SK-N-SH treated with all-trans-retinoic acid at 6 μM for 48 hours (cell line): ENCODE data around the gene MAP3K3.

ENCODE experiments used
- ARNTL ChIP-seq: fragments of 450-650 bp; formaldehyde crosslinking; IDR thresholded peaks from 2 replicates; pipeline ENCODE4 v1.5.0; 2020; ENCODE audit warnings: low read depth, mild to moderate bottlenecking, moderate library complexity, borderline replicate concordance
- BACH2 ChIP-seq: fragments of 250-450 bp; sonication (Bioruptor Pico); IDR thresholded peaks from 2 replicates; pipeline ENCODE4 v1.9.0; 2021; ENCODE audit warnings: mild to moderate bottlenecking, borderline replicate concordance
- CREB5 ChIP-seq: fragments of 250-450 bp; sonication (Bioruptor Pico); IDR thresholded peaks from 2 replicates; pipeline ENCODE4 v1.5.1; 2020; ENCODE audit warnings: low read depth, mild to moderate bottlenecking, moderate library complexity
- CSDC2 ChIP-seq: fragments of 250-450 bp; sonication (Bioruptor Pico); IDR thresholded peaks from 2 replicates; pipeline ENCODE4 v1.5.0; 2020; ENCODE audit warnings: mild to moderate bottlenecking, moderate library complexity
- ISL1 ChIP-seq: fragments of 250-450 bp; sonication (Bioruptor Pico); IDR thresholded peaks from 2 replicates; pipeline ENCODE4 v2.1.2; 2022; ENCODE audit warnings: mild to moderate bottlenecking, moderate library complexity
- OSR1 ChIP-seq: fragments of 250-450 bp; sonication (Bioruptor Pico); IDR thresholded peaks from 2 replicates; pipeline ENCODE4 v1.8.0; 2022; ENCODE audit warnings: moderate library complexity, mild to moderate bottlenecking, inconsistent platforms
- PPARA ChIP-seq: fragments of 250-450 bp; sonication (Bioruptor Pico); IDR thresholded peaks from 2 replicates; pipeline ENCODE4 v1.5.0; 2020; ENCODE audit warnings: mild to moderate bottlenecking, borderline replicate concordance
- RARB ChIP-seq: fragments of 250-450 bp; sonication (Bioruptor Pico); IDR thresholded peaks from 2 replicates; pipeline ENCODE4 v1.8.0; 2021; ENCODE audit warnings: mild to moderate bottlenecking, moderate library complexity
- TOX ChIP-seq: fragments of 250-450 bp; sonication (Bioruptor Pico); IDR thresholded peaks from 2 replicates; pipeline ENCODE4 v1.8.0; 2021; ENCODE audit warnings: mild to moderate bottlenecking, moderate library complexity, borderline replicate concordance
- ZC3H10 ChIP-seq: fragments of 250-450 bp; sonication (Bioruptor Pico); IDR thresholded peaks from 2 replicates; pipeline ENCODE4 v1.5.1; 2021; ENCODE audit warnings: mild to moderate bottlenecking, moderate library complexity
- ZFP3 ChIP-seq: fragments of 250-450 bp; sonication (Bioruptor Pico); IDR thresholded peaks from 2 replicates; pipeline ENCODE4 v1.5.0; 2020; ENCODE audit warnings: mild to moderate bottlenecking, moderate library complexity
- ZNF565 ChIP-seq: fragments of 450-650 bp; formaldehyde crosslinking; conservative IDR thresholded peaks from 2 replicates; pipeline ENCODE4 v1.5.0; 2020; ENCODE audit warnings: low read depth, mild to moderate bottlenecking, moderate library complexity
- ZNF70 ChIP-seq: fragments of 450-650 bp; formaldehyde crosslinking; IDR thresholded peaks from 2 replicates; pipeline ENCODE4 v1.5.0; 2020; ENCODE audit warnings: mild to moderate bottlenecking, moderate library complexity
- TF ChIP-seq, protein P1 (sequence below): fragments of 250-450 bp; sonication (Bioruptor Pico); IDR thresholded peaks from 2 replicates; pipeline ENCODE4 v1.8.0; 2020; ENCODE audit warnings: mild to moderate bottlenecking, moderate library complexity, borderline replicate concordance

DNA sequence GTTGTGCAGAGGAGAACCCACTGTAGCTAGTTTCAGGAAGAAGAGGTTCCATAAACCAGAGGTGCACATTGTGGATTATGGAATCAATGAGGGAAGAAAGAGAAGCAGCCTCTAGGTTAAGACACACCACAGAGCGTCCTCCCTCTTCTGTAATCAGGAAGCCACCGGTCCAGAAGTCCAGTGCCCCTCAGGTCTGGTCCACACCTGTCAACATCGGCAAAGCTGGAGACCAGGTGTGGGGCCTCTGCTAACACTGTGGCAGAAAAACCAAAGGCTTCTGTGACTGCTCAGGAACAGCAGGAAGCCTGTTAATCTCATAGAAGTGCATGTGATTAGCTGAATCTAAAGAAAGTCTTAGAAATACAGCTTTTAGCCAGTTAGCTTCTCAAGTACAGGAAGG lies 54.4 kb downstream of the MAP3K3 start:
- TF ChIP-seq ARNTL (CRISPR knock-in tag) (no peak), ISL1 (no peak), RARB (no peak), BACH2 (no peak), ZNF565 (CRISPR knock-in tag) (no peak), ZC3H10 (CRISPR knock-in tag) (no peak), ZNF70 (CRISPR knock-in tag) (no peak), PPARA (CRISPR knock-in tag) (no peak), ZFP3 (CRISPR knock-in tag) (no peak), CREB5 (CRISPR knock-in tag) (no peak), TOX (CRISPR knock-in tag) (no peak), CSDC2 (no peak), OSR1 (CRISPR knock-in tag) (no peak)
- TF ChIP-seq, protein P1, sequence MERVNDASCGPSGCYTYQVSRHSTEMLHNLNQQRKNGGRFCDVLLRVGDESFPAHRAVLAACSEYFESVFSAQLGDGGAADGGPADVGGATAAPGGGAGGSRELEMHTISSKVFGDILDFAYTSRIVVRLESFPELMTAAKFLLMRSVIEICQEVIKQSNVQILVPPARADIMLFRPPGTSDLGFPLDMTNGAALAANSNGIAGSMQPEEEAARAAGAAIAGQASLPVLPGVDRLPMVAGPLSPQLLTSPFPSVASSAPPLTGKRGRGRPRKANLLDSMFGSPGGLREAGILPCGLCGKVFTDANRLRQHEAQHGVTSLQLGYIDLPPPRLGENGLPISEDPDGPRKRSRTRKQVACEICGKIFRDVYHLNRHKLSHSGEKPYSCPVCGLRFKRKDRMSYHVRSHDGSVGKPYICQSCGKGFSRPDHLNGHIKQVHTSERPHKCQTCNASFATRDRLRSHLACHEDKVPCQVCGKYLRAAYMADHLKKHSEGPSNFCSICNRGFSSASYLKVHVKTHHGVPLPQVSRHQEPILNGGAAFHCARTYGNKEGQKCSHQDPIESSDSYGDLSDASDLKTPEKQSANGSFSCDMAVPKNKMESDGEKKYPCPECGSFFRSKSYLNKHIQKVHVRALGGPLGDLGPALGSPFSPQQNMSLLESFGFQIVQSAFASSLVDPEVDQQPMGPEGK = no peak
